HPDE6-E6E7 (cell line): ENCODE data around the gene OTUD7B.
"Not testable (repeated sequence)": the region's sequence is repeated elsewhere in the genome, so short reads cannot be mapped to it uniquely, and the experiment has no call there.

Source experiments
- DNase-seq: peaks from one replicate; pipeline ENCODE4 v3.0.0; 2011; ENCODE audit warnings: missing footprints; ENCODE audit errors: extremely low spot score

OTUD7B gene

GRCh38 chr1:150003801-150004200 lies 6.7 kb downstream of the OTUD7B start:
- DNase-seq: no peak

GRCh38 chr1:150002217-150002616 lies 8.3 kb downstream of the OTUD7B start:
- no peak for DNase-seq

DNA sequence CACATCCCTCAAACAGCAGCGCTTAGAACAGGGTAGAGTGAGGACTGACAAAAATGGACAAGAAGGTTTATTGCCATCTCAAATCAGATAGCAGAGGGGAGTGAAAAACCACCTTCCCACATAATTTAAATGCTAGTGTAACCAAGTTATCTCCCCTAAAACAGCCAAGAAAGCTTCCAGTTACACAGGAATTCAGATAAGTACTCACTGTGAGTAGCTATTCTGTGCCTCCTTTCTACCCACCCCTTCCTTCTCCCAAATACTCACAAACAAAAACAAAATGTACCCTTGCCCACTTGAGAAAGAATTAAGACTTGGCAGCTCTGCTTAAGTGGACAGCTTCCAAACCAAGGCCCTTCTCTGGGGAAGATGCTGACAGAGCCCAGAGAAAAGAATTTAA lies 9.1 kb downstream of the OTUD7B start:
- DNase-seq: no peak

- no peak for DNase-seq
Measured at GRCh38 chr1:149997585-149998262, 12.8 kb downstream of the OTUD7B start.

DNA sequence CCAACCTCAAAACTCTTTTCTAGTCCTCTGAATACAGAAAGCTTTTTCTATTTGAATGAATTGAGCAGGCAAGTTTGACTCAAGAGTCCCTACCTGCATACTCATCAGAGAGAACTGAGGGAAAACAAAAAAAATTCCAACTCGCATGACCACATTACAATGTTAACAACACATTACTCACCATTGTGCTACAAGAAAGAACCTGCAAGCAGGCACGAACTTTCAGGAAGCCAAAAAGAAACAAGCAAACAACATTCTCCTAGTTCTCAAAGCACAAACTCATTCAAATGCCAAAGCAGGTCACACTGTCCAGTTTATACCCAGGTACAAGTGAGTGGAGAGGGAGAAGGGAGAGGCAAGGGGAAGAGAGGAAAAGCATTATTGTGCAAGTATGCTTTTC lies 14.6 kb downstream of the OTUD7B start:
- peak; percentile 67 for DNase-seq

- no peak for DNase-seq
Measured at GRCh38 chr1:149993764-149994163, 16.8 kb downstream of the OTUD7B start.

DNA sequence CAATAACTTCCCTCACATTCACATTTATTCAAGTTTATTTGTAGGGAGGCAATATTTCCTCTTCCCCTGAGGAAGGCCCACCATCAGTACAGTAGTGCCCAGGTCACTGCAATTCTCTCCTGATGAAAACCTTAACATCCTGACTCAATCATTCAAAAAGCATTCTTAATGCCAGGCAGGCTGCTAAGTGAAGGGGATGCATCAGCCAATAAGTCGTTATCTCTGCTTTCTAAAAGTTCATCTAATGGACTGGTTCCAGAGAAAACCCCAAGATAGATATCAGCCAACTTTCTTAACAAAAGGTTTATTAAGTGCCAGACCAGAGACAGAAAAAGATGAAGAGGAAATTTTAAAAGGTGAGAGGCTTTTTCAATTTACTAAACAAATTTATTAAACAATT lies 17.3 kb downstream of the OTUD7B start:
- DNase-seq: no peak

DNA sequence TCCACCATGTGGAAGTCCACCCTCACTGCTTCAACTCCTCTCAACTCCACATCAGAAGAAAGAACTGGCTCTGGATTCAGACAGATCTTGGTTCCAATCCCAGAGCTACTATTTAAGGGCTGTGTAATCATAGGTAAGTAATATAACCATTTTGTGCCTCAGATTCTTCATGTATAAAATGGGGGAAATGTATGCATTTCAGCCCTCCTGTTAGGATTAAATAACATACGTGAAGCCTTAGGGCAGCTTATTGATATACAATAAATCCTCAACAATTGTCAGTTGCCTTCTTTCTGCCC lies 23.3 kb downstream of the OTUD7B start:
- DNase-seq: no peak

- no peak for DNase-seq
Measured at GRCh38 chr1:149986486-149987296, 23.8 kb downstream of the OTUD7B start.

DNA sequence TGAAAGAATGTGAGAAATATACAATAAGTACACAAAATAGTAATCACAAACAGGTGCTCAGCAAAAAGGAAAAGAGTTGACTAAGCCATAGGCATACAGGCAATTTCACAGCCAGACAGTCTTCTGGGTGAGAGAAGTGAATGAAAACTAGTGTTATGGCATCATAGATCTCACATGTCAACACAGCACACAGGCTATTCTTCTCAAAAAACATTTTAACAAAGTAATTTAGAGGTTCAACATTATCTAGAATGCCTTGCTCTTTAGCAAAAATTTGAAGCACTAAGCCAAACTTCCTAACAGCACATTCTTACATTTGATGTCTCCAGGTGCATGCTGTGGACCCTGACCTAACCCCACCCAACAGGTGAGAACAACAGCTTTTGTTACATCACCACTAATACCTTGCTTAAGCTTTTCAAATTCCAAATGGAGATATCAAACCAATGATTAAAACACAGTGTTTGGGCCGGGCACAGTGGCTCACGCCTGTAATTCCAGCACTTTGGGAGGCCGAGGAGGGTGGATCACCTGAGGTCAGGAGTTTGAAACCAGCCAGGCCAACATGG lies 30.5 kb downstream of the OTUD7B start:
- no peak for DNase-seq

DNA sequence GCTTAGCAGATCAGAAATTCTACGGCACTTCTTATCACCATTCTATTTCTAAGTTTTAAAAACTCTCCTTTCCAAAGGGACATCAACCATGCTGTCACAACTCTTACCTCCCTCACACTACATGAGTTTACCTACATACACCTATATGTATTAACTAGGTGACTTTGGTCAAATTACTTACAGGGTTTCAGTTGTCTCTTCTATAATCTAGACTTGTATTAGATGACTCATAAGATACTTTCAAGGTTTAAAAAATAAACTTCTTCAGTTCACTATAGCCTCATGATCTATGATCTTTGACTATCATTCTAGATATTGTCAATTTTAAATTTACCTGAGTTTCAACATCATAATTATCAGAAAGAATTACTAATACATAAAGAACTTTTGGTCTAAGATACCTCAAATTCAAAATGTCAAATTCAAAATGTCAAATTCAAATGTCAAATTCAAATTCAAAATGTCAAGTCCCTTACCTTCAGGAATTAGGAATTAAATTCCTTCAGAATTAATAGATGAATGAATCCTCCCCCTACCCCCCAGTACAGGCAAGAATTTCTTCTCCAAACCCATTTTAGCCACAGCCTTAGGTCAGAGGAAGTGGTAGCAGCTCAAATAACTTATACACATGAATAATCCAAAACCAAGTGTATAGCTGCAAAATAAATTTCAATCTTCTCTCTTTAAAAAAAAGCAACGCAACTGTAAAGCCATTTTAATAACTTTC lies 31.1 kb downstream of the OTUD7B start:
- no peak for DNase-seq

DNA sequence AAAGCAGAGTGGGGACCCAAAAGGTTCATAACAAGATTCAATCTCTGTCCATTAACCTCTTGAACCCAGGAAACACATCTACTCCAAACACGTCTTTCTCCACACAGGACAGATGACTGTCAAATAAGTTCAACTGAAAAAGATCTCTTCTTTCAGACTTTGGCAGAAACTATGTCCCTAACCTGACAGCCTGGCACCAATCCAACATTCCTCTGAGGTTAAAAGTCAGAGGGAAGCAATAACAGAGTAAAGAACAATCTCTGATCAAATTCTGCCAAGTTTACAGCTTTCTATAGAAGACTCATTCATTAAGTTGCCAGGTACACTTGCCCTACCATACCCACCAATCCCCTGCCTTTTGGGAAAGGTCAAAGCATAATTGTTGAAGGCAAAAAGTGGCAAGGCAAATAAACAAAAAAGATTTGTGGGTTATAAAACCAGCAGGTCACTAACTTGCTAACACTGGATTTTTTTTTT lies 31.9 kb downstream of the OTUD7B start:
- DNase-seq: no peak

- no peak for DNase-seq
Measured at GRCh38 chr1:149977345-149977744, 33.2 kb downstream of the OTUD7B start.

DNA sequence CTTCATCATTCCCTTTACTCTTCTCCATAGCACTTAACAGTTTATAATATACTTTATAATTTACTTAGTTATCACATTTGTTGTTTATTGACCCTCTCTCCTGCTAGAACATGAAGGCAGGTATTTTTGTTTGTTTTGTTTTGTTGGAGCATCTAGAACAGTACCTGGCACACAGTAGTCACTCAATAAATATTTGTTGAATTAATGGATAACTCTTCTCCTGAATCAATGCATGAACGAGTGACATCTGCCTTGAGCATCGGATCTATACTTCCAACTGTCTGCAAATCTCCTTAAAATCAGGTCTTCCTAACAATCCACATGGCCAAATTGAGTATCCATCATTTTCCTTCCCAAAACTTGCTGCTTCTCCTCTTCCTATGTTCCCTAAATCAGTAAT lies 38.0 kb downstream of the OTUD7B start:
- DNase-seq: no peak

- no peak for DNase-seq
Measured at GRCh38 chr1:149967646-149968045, 42.9 kb downstream of the OTUD7B start.

GRCh38 chr1:149967041-149967440 lies 43.5 kb downstream of the OTUD7B start:
- no peak for DNase-seq

GRCh38 chr1:149966405-149966804 lies 44.1 kb downstream of the OTUD7B start:
- DNase-seq: no peak

DNA sequence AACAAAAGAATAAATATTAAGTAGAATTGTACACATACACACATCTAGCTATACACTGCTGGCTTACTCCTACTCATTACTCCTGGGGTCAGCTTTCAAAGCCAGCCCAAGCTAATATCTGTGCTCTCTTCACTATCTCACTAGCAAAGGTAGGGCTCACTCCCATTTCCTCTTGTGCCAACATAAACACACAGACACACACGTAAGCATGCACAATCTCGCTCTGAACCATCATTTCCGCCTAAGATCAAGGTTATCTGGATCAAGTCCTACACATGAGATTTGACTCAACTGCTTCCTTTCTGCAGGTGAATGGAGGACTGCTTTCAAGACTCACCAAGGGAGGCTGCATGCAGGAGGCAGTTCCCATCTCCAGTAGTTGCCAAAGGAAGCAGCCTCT lies 45.1 kb downstream of the OTUD7B start:
- DNase-seq: no peak

GRCh38 chr1:149963358-149963757 lies 47.2 kb downstream of the OTUD7B start:
- no peak for DNase-seq

- no peak for DNase-seq
Measured at GRCh38 chr1:149962736-149963135, 47.8 kb downstream of the OTUD7B start.

DNA sequence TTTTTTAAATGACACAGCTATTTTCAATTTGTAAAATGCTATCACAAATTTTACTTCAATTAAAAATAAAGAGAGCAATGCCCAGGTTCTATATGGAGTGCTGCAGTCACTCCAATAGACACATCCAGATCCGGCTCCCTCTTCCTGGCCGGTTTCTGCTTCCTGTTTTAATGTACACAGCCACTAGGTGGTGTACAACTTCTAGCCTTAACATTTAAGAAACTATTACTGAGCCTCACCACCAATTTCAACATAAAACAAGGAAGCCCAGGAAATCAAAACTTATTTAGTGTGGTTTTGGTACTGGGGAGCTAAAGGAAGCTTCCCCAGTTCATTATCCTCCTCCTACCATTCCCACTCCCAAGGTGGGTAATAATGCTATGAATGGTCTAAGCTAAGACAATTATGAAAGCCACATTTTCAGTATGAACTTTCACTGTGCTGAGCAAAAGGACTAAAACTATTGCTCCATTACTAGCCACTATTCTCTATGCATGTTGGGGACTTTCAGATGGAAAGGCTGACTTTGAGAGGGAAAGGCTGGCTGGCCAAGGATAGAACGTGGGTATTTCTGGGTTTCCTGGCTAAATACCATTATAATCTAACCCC lies 48.4 kb downstream of the OTUD7B start:
- DNase-seq: peak; percentile 57

DNA sequence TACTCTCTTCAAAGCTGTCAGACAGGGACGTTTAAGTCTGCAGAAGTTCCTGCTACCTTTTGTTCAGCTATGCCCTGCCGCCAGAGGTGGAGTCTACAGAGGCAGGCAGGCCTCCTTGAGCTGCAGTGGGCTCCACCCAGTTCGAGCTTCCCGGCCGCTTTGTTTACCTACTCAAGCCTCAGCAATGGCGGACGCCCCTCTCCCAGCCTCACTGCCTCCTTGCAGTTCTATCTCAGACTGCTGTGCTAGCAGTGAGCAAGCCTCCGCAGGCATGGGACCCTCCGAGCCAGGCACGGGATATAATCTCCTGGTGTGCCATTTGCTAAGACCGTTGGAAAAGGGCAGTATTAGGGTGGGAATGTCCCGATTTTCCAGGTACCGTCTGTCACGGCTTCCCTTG lies 53.0 kb downstream of the OTUD7B start:
- not testable (repeated sequence) for DNase-seq
